ENCODE results near the gene CEP112.

DNA sequence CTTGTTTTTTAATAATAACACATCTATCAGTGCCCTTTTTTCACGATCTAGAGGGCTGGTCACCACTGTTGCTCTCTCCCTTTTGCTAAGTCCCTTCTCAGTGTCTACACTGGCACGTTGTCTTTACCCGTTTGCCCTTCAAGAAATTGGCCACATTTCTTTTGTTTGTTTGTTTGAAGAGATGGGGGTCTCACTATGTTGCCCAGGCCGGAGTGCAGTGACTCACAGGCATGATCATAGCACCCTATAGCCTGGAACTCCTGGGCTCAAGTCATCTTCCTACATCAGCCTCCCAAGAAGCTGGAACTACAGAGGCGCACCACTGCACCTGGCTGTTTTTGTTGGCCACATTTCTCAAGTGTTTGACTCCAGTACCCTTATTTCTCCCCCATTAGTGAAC is 492.5 kb downstream of the CEP112 start:
- TF ChIP-seq, protein P1, sequence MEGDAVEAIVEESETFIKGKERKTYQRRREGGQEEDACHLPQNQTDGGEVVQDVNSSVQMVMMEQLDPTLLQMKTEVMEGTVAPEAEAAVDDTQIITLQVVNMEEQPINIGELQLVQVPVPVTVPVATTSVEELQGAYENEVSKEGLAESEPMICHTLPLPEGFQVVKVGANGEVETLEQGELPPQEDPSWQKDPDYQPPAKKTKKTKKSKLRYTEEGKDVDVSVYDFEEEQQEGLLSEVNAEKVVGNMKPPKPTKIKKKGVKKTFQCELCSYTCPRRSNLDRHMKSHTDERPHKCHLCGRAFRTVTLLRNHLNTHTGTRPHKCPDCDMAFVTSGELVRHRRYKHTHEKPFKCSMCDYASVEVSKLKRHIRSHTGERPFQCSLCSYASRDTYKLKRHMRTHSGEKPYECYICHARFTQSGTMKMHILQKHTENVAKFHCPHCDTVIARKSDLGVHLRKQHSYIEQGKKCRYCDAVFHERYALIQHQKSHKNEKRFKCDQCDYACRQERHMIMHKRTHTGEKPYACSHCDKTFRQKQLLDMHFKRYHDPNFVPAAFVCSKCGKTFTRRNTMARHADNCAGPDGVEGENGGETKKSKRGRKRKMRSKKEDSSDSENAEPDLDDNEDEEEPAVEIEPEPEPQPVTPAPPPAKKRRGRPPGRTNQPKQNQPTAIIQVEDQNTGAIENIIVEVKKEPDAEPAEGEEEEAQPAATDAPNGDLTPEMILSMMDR (IDR thresholded peaks at IDR 0.05): no peak
- no peak for TF ChIP-seq ZFX (IDR thresholded peaks at IDR 0.05; ENCODE audit: borderline replicate concordance)
